ENCODE results near the gene ZNF735.
A peak's percentile ranks its signal among the peaks of the same experiment; 100 is the strongest.
"Not testable (repeated sequence)": the region's sequence is repeated elsewhere in the genome, so short reads cannot be mapped to it uniquely, and the experiment has no call there.

Gene ZNF735

GRCh38 chr7:64206903-64207302 is at the start of gene ZNF735:
TSS of gene ZNF735 (plus strand) at chr7:64207203. CDS start at chr7:64207203, 0 bp downstream.
- no peak within 1 kb of the TSS for H3K27ac ChIP-seq (ENCODE audit: low read length)
- peaks cover 0 to 14% of the 10 kb centered on the region in 2 donors for H3K9me3 ChIP-seq (ENCODE audit: control insufficient read depth in 1 of 2, low read length in 2 of 2)
- H3K4me1 ChIP-seq (ENCODE audit: control insufficient read depth in 1 of 2, insufficient read depth in 2 of 2, low read length in 2 of 2): no peaks in the 10 kb centered on the region
- no peaks in the 10 kb centered on the region for H3K27me3 ChIP-seq (ENCODE audit: low read depth, low read length)
- no peaks in the 10 kb centered on the region for H3K36me3 ChIP-seq (ENCODE audit: control insufficient read depth in 1 of 2, insufficient read depth in 2 of 2, low read length in 2 of 2)
- no peak within 1 kb of the TSS for H3K4me3 ChIP-seq (ENCODE audit: low read depth in 1 of 2, low read length in 2 of 2)

- H3K27me3 ChIP-seq (ENCODE audit: low read depth, low read length): not testable (repeated sequence)
Measured at GRCh38 chr7:64170974-64171373, 36.0 kb upstream of the ZNF735 start.

GRCh38 chr7:64174328-64174727 is 32.7 kb upstream of the ZNF735 start:
- no peaks in the 10 kb centered on the region for H3K4me1 ChIP-seq (ENCODE audit: control insufficient read depth in 1 of 2, insufficient read depth in 2 of 2, low read length in 2 of 2)
- H3K27me3 ChIP-seq (ENCODE audit: low read depth, low read length): no peaks in the 10 kb centered on the region
- no peak overlapping the region for H3K4me3 ChIP-seq (ENCODE audit: low read depth in 1 of 2, low read length in 2 of 2)
- no peaks in the 10 kb centered on the region for H3K36me3 ChIP-seq (ENCODE audit: control insufficient read depth in 1 of 2, insufficient read depth in 2 of 2, low read length in 2 of 2)
- H3K27ac ChIP-seq (ENCODE audit: low read length): no peak overlapping the region
- H3K9me3 ChIP-seq (ENCODE audit: control insufficient read depth in 1 of 2, low read length in 2 of 2): peaks cover 0 to 12% of the 10 kb centered on the region in 2 donors

More at GRCh38 chr7:64170974-64171373, 36.0 kb upstream of the ZNF735 start:
- H3K9me3 ChIP-seq (ENCODE audit: control insufficient read depth in 1 of 2, low read length in 2 of 2): peaks cover 0 to 12% of the 10 kb centered on the region in 2 donors
- not testable (repeated sequence) for H3K4me1 ChIP-seq (ENCODE audit: control insufficient read depth in 1 of 2, insufficient read depth in 2 of 2, low read length in 2 of 2); H3K27ac ChIP-seq (ENCODE audit: low read length); H3K4me3 ChIP-seq (ENCODE audit: low read depth in 1 of 2, low read length in 2 of 2); H3K36me3 ChIP-seq (ENCODE audit: control insufficient read depth in 1 of 2, insufficient read depth in 2 of 2, low read length in 2 of 2)

GRCh38 chr7:64174941-64175340 is 32.1 kb upstream of the ZNF735 start:
- no peak overlapping the region for H3K4me3 ChIP-seq (ENCODE audit: low read depth in 1 of 2, low read length in 2 of 2)
- H3K36me3 ChIP-seq (ENCODE audit: control insufficient read depth in 1 of 2, insufficient read depth in 2 of 2, low read length in 2 of 2): no peaks in the 10 kb centered on the region
- no peak overlapping the region for H3K27ac ChIP-seq (ENCODE audit: low read length)
- no peaks in the 10 kb centered on the region for H3K4me1 ChIP-seq (ENCODE audit: control insufficient read depth in 1 of 2, insufficient read depth in 2 of 2, low read length in 2 of 2)
- H3K9me3 ChIP-seq (ENCODE audit: control insufficient read depth in 1 of 2, low read length in 2 of 2): peaks cover 0 to 12% of the 10 kb centered on the region in 2 donors
- no peaks in the 10 kb centered on the region for H3K27me3 ChIP-seq (ENCODE audit: low read depth, low read length)

DNA sequence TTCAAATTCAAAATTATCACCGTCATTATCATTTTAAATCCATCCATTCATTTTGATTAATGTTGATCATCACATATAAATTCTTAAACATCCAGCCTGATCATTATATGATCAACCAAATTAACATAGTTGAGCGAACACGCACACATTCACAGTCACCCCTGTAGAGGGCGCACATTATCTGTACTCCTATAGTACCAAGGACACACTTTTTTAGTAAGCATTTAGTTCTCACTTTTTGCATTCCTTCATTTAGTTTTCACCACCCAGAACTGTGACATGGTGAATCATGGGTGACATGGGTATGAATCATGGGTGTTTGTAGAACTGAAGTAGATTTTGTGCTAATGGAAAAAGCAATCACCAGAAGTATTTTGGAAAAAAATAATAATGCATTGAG is 26.0 kb upstream of the ZNF735 start:
- Histone ChIP-seq H3K27ac (ENCODE audit: low read length) (no peak overlapping the region), H3K36me3 (ENCODE audit: control insufficient read depth in 1 of 2, insufficient read depth in 2 of 2, low read length in 2 of 2) (no peaks in the 10 kb centered on the region), H3K9me3 (ENCODE audit: control insufficient read depth in 1 of 2, low read length in 2 of 2) (no peaks in the 10 kb centered on the region), H3K27me3 (ENCODE audit: low read depth, low read length) (no peaks in the 10 kb centered on the region), H3K4me1 (ENCODE audit: control insufficient read depth in 1 of 2, insufficient read depth in 2 of 2, low read length in 2 of 2) (peaks cover 0 to 7% of the 10 kb centered on the region in 2 donors), H3K4me3 (ENCODE audit: low read depth in 1 of 2, low read length in 2 of 2) (no peak overlapping the region)

GRCh38 chr7:64181586-64181985 is 25.4 kb upstream of the ZNF735 start:
- H3K4me1 ChIP-seq (ENCODE audit: control insufficient read depth in 1 of 2, insufficient read depth in 2 of 2, low read length in 2 of 2): peaks cover 0 to 7% of the 10 kb centered on the region in 2 donors
- no peaks in the 10 kb centered on the region for H3K9me3 ChIP-seq (ENCODE audit: control insufficient read depth in 1 of 2, low read length in 2 of 2)
- H3K4me3 ChIP-seq (ENCODE audit: low read depth in 1 of 2, low read length in 2 of 2): peak overlapping the region in 1 of 2 donors; percentile 33
- no peak overlapping the region for H3K27ac ChIP-seq (ENCODE audit: low read length)
- H3K36me3 ChIP-seq (ENCODE audit: control insufficient read depth in 1 of 2, insufficient read depth in 2 of 2, low read length in 2 of 2): no peaks in the 10 kb centered on the region
- H3K27me3 ChIP-seq (ENCODE audit: low read depth, low read length): no peaks in the 10 kb centered on the region

DNA sequence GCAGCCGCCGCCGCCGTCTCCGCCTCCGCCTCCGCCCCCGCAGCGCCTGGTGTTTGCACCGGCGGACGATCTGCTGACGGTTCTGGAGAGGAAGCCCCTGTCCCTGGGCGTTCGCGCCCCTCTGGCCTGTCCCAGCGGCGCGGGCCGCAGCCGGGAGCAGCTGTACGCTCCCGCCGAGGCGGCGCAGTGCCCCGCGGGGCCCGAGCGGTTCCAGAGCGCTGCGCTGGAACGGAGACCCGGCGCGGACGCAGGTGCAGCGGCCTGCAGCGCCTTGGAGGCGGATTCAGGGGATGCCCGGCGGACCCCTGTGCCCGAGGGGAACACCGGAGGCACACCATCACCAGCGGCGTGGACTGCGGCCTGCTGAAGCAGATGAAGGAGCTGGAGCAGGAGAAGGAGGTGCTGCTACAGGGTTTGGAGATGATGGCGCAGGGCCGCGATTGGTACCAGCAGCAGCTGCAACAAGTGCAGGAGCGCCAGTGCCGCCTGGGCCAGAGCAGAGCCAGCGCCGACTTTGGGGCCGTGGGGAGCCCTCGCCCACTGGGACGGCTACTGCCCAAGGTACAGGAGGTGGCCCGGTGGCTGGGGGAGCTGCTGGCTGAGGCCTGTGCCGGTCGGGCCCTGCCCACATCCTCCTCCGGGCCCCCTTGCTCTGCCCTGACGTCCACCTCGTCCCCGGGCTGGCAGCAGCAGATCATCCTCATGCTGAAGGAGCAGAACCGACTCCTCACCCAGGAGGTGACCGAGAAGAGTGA is 24.8 kb upstream of the ZNF735 start:
- Histone ChIP-seq H3K36me3 (ENCODE audit: control insufficient read depth in 1 of 2, insufficient read depth in 2 of 2, low read length in 2 of 2) (no peaks in the 10 kb centered on the region), H3K4me1 (ENCODE audit: control insufficient read depth in 1 of 2, insufficient read depth in 2 of 2, low read length in 2 of 2) (peaks cover 0 to 7% of the 10 kb centered on the region in 2 donors), H3K4me3 (ENCODE audit: low read depth in 1 of 2, low read length in 2 of 2) (peak overlapping the region in 1 of 2 donors; percentile 33), H3K9me3 (ENCODE audit: control insufficient read depth in 1 of 2, low read length in 2 of 2) (no peaks in the 10 kb centered on the region), H3K27me3 (ENCODE audit: low read depth, low read length) (no peaks in the 10 kb centered on the region), H3K27ac (ENCODE audit: low read length) (no peak overlapping the region)

GRCh38 chr7:64183126-64183742 is 23.8 kb upstream of the ZNF735 start:
- H3K4me3 ChIP-seq (ENCODE audit: low read depth in 1 of 2, low read length in 2 of 2): no peak overlapping the region

DNA sequence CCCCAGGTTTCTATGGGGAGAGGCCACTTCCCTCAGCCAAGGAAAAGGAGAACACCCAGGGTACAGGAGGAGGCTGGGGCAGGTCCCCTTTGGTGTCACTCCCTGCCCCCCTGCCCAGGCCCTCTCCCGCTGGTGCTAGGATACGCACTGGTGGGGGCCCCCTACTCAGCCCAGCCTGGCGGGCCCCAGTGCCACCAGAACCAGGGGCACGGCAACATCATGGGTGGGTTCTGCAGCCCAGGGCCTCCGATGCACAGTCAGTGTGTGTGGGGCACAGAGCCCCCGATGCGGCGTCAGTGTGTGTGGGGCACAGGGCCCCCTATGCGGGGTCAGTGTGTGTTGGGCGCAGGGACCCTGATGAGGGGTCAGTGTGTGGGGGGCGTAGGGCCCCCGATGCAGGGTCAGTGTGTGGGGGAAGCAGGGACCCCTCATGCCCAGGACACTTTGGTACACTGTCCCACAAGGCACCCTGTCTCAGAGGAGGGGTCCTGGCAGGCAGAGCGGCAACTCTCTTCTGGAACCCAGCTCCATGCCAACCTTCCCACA is 23.1 kb upstream of the ZNF735 start:
- Histone ChIP-seq H3K27me3 (ENCODE audit: low read depth, low read length) (no peaks in the 10 kb centered on the region), H3K9me3 (ENCODE audit: control insufficient read depth in 1 of 2, low read length in 2 of 2) (peaks cover 0 to 10% of the 10 kb centered on the region in 2 donors), H3K4me3 (ENCODE audit: low read depth in 1 of 2, low read length in 2 of 2) (no peak overlapping the region), H3K27ac (ENCODE audit: low read length) (no peak overlapping the region), H3K36me3 (ENCODE audit: control insufficient read depth in 1 of 2, insufficient read depth in 2 of 2, low read length in 2 of 2) (no peaks in the 10 kb centered on the region), H3K4me1 (ENCODE audit: control insufficient read depth in 1 of 2, insufficient read depth in 2 of 2, low read length in 2 of 2) (peaks cover 0 to 7% of the 10 kb centered on the region in 2 donors)

More at GRCh38 chr7:64183126-64183742, 23.8 kb upstream of the ZNF735 start:
- Histone ChIP-seq H3K36me3 (ENCODE audit: control insufficient read depth in 1 of 2, insufficient read depth in 2 of 2, low read length in 2 of 2) (no peaks in the 10 kb centered on the region), H3K27ac (ENCODE audit: low read length) (no peak overlapping the region), H3K9me3 (ENCODE audit: control insufficient read depth in 1 of 2, low read length in 2 of 2) (peaks cover 0 to 10% of the 10 kb centered on the region in 2 donors), H3K27me3 (ENCODE audit: low read depth, low read length) (no peaks in the 10 kb centered on the region), H3K4me1 (ENCODE audit: control insufficient read depth in 1 of 2, insufficient read depth in 2 of 2, low read length in 2 of 2) (peaks cover 0 to 7% of the 10 kb centered on the region in 2 donors)

DNA sequence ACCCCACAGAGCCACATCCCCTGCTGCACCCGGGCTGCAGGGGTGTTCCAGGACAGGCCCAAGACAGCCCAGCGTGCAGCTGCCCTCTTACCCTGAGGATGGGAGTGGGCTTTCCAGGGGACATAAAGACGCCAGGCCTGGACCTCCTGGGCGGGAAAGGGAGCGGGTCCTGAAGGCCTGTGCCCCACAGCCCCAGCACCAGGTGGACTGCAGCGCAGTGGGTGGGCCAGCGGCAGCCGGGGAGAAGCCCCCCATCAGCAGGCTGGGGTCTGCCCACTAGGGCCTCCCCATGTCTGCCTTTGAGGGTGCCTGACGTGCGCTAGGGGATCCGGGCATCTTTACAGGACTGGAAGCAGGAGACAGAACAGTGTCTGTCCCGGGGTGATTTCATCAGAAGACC is 22.6 kb upstream of the ZNF735 start:
- H3K27ac ChIP-seq (ENCODE audit: low read length): no peak overlapping the region
- no peaks in the 10 kb centered on the region for H3K27me3 ChIP-seq (ENCODE audit: low read depth, low read length)
- H3K9me3 ChIP-seq (ENCODE audit: control insufficient read depth in 1 of 2, low read length in 2 of 2): peaks cover 0 to 10% of the 10 kb centered on the region in 2 donors
- no peak overlapping the region for H3K4me3 ChIP-seq (ENCODE audit: low read depth in 1 of 2, low read length in 2 of 2)
- no peaks in the 10 kb centered on the region for H3K36me3 ChIP-seq (ENCODE audit: control insufficient read depth in 1 of 2, insufficient read depth in 2 of 2, low read length in 2 of 2)
- H3K4me1 ChIP-seq (ENCODE audit: control insufficient read depth in 1 of 2, insufficient read depth in 2 of 2, low read length in 2 of 2): peaks cover 0 to 7% of the 10 kb centered on the region in 2 donors

DNA sequence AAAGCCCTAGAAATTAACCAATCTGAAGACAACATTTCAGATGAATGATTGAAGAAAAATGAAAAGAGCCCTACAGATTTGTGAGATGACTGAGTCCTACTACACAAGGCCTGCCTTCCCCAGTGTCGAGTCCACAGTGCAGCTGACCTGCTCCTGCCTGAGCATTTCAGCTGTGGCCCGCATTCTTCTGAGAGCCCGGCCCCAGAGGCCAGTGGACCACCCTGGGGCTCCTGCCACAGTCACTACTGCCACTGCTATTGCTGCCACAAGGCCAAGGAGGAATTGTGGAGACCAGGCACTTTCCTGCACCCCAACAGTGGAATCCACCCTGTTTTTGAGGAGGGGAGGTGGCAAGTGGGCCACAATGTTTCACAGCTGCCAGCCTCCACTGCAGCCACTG is 19.6 kb upstream of the ZNF735 start:
- Histone ChIP-seq H3K4me1 (ENCODE audit: control insufficient read depth in 1 of 2, insufficient read depth in 2 of 2, low read length in 2 of 2) (peaks cover 0 to 7% of the 10 kb centered on the region in 2 donors), H3K27ac (ENCODE audit: low read length) (no peak overlapping the region), H3K4me3 (ENCODE audit: low read depth in 1 of 2, low read length in 2 of 2) (no peak overlapping the region), H3K27me3 (ENCODE audit: low read depth, low read length) (no peaks in the 10 kb centered on the region), H3K9me3 (ENCODE audit: control insufficient read depth in 1 of 2, low read length in 2 of 2) (peaks cover 0 to 10% of the 10 kb centered on the region in 2 donors), H3K36me3 (ENCODE audit: control insufficient read depth in 1 of 2, insufficient read depth in 2 of 2, low read length in 2 of 2) (no peaks in the 10 kb centered on the region)
